ENCODE measurements around the gene PNPLA1.

The PNPLA1 gene

DNA sequence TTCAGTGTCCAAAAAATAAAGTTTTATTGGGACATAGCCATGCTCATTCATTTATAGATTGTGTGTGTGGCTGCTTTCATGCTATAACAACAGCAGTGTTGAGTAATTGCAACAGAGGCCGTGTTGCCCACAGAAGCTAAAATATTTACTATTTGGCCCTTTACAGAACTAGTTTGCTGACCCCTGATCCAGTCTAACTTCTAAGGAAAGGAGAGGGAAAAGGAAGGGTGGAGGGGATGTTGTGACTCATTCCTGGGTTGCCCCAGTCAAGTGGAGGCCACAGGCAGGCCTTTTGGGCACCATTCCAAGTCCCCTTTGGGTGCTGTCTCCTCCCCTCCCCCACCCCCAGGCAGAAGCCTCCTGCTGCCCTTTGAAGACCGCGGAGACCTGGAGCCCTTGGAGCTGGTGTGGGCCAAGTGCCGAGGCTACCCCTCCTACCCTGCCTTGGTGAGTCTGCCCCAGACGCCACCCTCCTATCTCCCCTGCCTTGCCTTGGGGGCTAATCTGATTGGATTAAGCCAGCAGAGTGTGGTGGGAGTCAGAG lies 44.9 kb upstream of the PNPLA1 start:
- ATAC-seq = no peak
- TF ChIP-seq SNAI2 (CRISPR knock-in tag; IDR thresholded peaks at IDR 0.05) (no peak), ZNF565 (CRISPR knock-in tag; conservative IDR thresholded peaks at IDR 0.05; ENCODE audit: low read depth) (no peak), BACH2 (CRISPR knock-in tag; IDR thresholded peaks at IDR 0.05; ENCODE audit: borderline replicate concordance) (no peak), ZFP30 (CRISPR knock-in tag; IDR thresholded peaks at IDR 0.05) (no peak), RARB (CRISPR knock-in tag; IDR thresholded peaks at IDR 0.05) (no peak), ZNF70 (CRISPR knock-in tag; IDR thresholded peaks at IDR 0.05) (no peak), ESRRG (CRISPR knock-in tag; IDR thresholded peaks at IDR 0.05) (no peak)
- TF ChIP-seq, protein P1, sequence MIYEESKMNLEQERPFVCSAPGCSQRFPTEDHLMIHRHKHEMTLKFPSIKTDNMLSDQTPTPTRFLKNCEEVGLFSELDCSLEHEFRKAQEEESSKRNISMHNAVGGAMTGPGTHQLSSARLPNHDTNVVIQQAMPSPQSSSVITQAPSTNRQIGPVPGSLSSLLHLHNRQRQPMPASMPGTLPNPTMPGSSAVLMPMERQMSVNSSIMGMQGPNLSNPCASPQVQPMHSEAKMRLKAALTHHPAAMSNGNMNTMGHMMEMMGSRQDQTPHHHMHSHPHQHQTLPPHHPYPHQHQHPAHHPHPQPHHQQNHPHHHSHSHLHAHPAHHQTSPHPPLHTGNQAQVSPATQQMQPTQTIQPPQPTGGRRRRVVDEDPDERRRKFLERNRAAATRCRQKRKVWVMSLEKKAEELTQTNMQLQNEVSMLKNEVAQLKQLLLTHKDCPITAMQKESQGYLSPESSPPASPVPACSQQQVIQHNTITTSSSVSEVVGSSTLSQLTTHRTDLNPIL (CRISPR knock-in tag; IDR thresholded peaks at IDR 0.05; ENCODE audit: low read depth) = no peak
- TF ChIP-seq, protein P2, sequence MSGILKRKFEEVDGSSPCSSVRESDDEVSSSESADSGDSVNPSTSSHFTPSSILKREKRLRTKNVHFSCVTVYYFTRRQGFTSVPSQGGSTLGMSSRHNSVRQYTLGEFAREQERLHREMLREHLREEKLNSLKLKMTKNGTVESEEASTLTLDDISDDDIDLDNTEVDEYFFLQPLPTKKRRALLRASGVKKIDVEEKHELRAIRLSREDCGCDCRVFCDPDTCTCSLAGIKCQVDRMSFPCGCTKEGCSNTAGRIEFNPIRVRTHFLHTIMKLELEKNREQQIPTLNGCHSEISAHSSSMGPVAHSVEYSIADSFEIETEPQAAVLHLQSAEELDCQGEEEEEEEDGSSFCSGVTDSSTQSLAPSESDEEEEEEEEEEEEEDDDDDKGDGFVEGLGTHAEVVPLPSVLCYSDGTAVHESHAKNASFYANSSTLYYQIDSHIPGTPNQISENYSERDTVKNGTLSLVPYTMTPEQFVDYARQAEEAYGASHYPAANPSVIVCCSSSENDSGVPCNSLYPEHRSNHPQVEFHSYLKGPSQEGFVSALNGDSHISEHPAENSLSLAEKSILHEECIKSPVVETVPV (CRISPR knock-in tag; IDR thresholded peaks at IDR 0.05) = no peak

DNA sequence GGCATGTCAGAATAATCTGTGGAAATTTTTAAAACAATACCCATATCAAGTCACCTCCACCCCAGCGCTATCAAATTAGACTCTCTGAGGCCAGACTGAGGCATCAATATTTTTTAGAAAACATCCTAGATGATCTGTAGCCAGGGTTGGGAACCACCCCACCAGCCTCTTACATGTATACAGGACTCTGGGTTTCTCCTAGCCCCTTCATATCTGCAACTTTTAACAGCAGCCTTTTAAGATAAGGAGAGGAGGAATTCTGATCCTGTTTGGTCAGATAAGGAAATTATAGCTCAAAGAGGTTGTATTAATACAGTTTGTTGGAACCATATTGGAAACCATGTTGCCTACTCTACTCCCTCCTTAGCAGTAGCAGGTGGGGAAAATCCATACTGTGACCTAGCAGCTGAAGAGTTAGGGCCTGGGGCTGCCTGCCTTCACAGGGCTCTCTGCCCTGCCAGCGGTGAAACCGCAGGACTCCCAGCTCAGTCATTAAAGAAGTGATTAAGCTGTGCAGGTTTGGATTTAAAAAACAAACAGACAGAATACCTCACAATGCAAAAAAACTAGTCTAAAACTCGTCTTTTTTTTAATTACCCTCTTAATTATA lies 43.3 kb upstream of the PNPLA1 start:
- TF ChIP-seq RARB (CRISPR knock-in tag; IDR thresholded peaks at IDR 0.05) = no peak
- no peak for TF ChIP-seq ARNTL (CRISPR knock-in tag; IDR thresholded peaks at IDR 0.05; ENCODE audit: borderline replicate concordance, low read depth)
- TF ChIP-seq ZNF565 (CRISPR knock-in tag; conservative IDR thresholded peaks at IDR 0.05; ENCODE audit: low read depth) = no peak
- ATAC-seq = no peak

DNA sequence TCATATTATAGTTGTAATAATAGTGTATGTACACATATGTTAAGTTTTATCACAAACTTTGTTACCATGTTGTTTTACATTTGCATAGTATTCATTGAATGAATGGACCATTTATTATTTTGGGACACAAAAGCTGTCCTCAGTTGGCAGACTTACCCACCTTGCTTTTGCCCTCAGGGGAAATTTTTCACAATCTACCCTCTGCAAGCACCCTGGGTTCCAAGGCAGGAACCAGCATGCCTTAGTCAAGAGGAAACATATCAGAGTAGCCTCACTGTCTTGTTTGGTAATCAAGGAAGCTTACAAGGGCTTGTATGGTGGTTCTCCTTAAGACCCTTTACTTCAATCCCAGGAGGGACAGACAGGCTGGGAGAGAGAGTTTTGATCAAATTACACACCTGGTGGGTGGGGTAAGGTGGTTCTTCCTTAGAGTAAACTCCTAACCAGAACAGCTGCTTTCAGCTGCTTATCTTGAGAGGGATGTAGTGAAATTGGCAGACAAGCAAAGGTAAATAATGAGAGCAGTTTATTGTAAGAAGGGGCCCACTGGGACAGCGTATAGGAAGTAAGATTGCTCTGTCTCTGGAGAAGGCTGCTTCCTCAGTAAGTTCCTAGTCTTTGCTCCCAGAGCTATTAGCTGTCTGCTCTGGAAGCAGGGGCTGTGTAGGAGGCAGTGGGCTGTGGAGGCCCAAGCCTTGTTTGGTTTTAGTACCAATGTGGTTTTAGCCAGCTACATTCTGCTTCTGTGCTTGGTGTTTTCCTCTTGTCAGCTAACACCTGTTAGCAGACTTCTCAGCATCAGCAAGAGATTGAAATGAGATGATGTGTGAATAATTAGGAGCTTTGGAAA lies 42.3 kb upstream of the PNPLA1 start:
- TF ChIP-seq TCF4 (CRISPR knock-in tag; IDR thresholded peaks at IDR 0.05; ENCODE audit: borderline replicate concordance) (no peak), PPARA (CRISPR knock-in tag; IDR thresholded peaks at IDR 0.05; ENCODE audit: borderline replicate concordance) (no peak), ZFP30 (CRISPR knock-in tag; IDR thresholded peaks at IDR 0.05) (no peak), ZFP3 (CRISPR knock-in tag; IDR thresholded peaks at IDR 0.05) (no peak), TOX (CRISPR knock-in tag; IDR thresholded peaks at IDR 0.05; ENCODE audit: borderline replicate concordance) (no peak), SNAI2 (CRISPR knock-in tag; IDR thresholded peaks at IDR 0.05) (no peak), ARNTL (CRISPR knock-in tag; IDR thresholded peaks at IDR 0.05; ENCODE audit: borderline replicate concordance, low read depth) (no peak), OSR1 (CRISPR knock-in tag; IDR thresholded peaks at IDR 0.05) (no peak), ZNF70 (CRISPR knock-in tag; IDR thresholded peaks at IDR 0.05) (no peak), ESRRG (CRISPR knock-in tag; IDR thresholded peaks at IDR 0.05) (no peak), ISL1 (CRISPR knock-in tag; IDR thresholded peaks at IDR 0.05) (no peak), ZNF8 (CRISPR knock-in tag; IDR thresholded peaks at IDR 0.05) (no peak)
- TF ChIP-seq, protein P1 (CRISPR knock-in tag; IDR thresholded peaks at IDR 0.05; ENCODE audit: low read depth) = no peak
- TF ChIP-seq, protein P3, sequence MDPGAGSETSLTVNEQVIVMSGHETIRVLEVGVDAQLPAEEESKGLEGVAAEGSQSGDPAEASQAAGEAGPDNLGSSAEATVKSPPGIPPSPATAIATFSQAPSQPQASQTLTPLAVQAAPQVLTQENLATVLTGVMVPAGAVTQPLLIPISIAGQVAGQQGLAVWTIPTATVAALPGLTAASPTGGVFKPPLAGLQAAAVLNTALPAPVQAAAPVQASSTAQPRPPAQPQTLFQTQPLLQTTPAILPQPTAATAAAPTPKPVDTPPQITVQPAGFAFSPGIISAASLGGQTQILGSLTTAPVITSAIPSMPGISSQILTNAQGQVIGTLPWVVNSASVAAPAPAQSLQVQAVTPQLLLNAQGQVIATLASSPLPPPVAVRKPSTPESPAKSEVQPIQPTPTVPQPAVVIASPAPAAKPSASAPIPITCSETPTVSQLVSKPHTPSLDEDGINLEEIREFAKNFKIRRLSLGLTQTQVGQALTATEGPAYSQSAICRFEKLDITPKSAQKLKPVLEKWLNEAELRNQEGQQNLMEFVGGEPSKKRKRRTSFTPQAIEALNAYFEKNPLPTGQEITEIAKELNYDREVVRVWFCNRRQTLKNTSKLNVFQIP (CRISPR knock-in tag; IDR thresholded peaks at IDR 0.05; ENCODE audit: borderline replicate concordance, low read depth) = no peak
- ATAC-seq = no peak

DNA sequence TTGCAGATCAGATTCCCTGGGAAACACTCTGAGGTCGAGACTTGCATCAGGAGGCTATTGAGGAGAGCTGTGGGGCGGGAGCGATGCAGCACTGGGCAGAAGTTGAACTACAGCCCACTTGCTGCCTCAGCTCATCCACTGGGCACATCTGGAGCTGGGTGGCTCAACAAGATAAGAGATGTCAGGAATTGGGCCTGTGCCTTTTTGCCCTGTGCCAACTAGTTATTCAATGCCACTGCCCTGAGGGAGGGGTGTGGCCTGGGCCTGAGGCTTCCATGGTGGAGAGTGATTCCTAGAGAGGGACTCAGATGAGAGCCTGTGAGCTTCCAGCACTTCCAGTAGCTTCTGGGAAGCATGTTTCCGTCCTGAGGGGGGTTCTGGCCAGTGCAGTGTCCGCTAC lies 40.6 kb upstream of the PNPLA1 start:
- ATAC-seq = no peak
- TF ChIP-seq ZNF8 (CRISPR knock-in tag; IDR thresholded peaks at IDR 0.05) (no peak), PPARA (CRISPR knock-in tag; IDR thresholded peaks at IDR 0.05; ENCODE audit: borderline replicate concordance) (no peak), TCF4 (CRISPR knock-in tag; IDR thresholded peaks at IDR 0.05; ENCODE audit: borderline replicate concordance) (no peak), ESRRG (CRISPR knock-in tag; IDR thresholded peaks at IDR 0.05) (no peak), TOX (CRISPR knock-in tag; IDR thresholded peaks at IDR 0.05; ENCODE audit: borderline replicate concordance) (no peak), OSR1 (CRISPR knock-in tag; IDR thresholded peaks at IDR 0.05) (no peak), ZFP30 (CRISPR knock-in tag; IDR thresholded peaks at IDR 0.05) (no peak)
- TF ChIP-seq, protein P2 (CRISPR knock-in tag; IDR thresholded peaks at IDR 0.05) = no peak
